BJ (cell line): ENCODE measurements around the gene AMPD1. TPM values are rescaled to one million over a fixed set of nuclear protein-coding genes. Genes with fewer than 3 reads are reported as not detected.

ENCODE experiments used
- CTCF ChIA-PET: fragments of 350-600 bp; formaldehyde crosslinking; extraction: SDS; loops from one replicate; lab custom pipeline; 2021; ENCODE audit warnings: antibody characterized with exemption, inconsistent platforms; lab: Yijun Ruan, JAX
- POLR2A ChIA-PET: fragments of 300-600 bp; sonication (Branson Sonifier 250); formaldehyde crosslinking; extraction: SDS; loops from one replicate; lab custom pipeline; 2021; ENCODE audit warnings: antibody characterized with exemption; lab: Charles Lee
- DNase-seq: peaks from one replicate; pipeline ENCODE4 v3.0.0-alpha.2; 2011; ENCODE audit warnings: low read depth
- H3K27me3 ChIP-seq: 2 replicates; pipeline ENCODE4 v1.6.0; 2011; ENCODE audit warnings: low read length; ENCODE audit not compliant: control insufficient read depth, insufficient read depth
- H3K36me3 ChIP-seq: 2 replicates; pipeline ENCODE4 v1.5.1; 2011; ENCODE audit warnings: low read length; ENCODE audit not compliant: control insufficient read depth, insufficient read depth
- H3K4me3 ChIP-seq: 2 replicates; pipeline ENCODE4 v1.5.1; 2011; ENCODE audit warnings: low read depth, mild to moderate bottlenecking, control low read depth, low read length
- polyA plus RNA-seq: library from polyadenylated mRNA; depleted of rRNA; stranded (reverse); fragments of >200 nt; gene quantifications from 2 replicates; pipeline ENCODE4 v1.2.3, GENCODE V29; 2011
- TF ChIP-seq, protein P1 (sequence below): IDR thresholded peaks from 2 replicates; pipeline ENCODE4 v1.5.1; 2011; ENCODE audit warnings: low read depth, mild to moderate bottlenecking, control low read depth, inconsistent platforms, low read length, moderate library complexity; ENCODE audit not compliant: insufficient read depth

Gene AMPD1
- polyA plus RNA-seq, 1 experiment: not detected

DNA sequence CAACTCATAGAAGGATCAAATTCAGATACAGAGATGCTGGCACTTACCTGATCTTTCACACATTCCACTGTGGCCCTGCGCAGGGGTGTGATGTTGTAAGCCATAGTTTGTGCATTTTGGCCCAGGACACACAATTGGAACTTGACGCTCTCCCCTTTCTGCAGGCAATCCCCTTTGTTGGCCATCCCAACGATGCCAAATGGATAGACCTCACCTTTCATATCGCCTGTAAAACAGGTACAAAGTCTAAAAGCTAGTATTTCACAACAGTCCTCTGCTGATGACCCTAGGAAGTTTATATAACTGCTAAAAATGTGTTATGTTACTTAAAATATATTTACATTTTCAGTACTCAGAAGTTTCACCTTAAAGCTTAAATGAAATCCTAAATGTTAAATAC, 25.1 kb upstream of the AMPD1 start:
- CTCF ChIA-PET: interaction anchor here (1.3 kb wide), 1 partner anchor 17 kb away, joined by 7 read pairs; no protein-coding TSS in a partner anchor
- H3K4me3 ChIP-seq: no peak overlapping the region
- DNase-seq: no peak
- no peaks in the 10 kb centered on the region for H3K27me3 ChIP-seq
- peaks cover 13% of the 10 kb centered on the region for H3K36me3 ChIP-seq
- POLR2A ChIA-PET: no interaction called here
- TF ChIP-seq, protein P1, sequence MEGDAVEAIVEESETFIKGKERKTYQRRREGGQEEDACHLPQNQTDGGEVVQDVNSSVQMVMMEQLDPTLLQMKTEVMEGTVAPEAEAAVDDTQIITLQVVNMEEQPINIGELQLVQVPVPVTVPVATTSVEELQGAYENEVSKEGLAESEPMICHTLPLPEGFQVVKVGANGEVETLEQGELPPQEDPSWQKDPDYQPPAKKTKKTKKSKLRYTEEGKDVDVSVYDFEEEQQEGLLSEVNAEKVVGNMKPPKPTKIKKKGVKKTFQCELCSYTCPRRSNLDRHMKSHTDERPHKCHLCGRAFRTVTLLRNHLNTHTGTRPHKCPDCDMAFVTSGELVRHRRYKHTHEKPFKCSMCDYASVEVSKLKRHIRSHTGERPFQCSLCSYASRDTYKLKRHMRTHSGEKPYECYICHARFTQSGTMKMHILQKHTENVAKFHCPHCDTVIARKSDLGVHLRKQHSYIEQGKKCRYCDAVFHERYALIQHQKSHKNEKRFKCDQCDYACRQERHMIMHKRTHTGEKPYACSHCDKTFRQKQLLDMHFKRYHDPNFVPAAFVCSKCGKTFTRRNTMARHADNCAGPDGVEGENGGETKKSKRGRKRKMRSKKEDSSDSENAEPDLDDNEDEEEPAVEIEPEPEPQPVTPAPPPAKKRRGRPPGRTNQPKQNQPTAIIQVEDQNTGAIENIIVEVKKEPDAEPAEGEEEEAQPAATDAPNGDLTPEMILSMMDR: no peak

GRCh38 chr1:114719424-114719787, 24.1 kb upstream of the AMPD1 start:
- H3K27me3 ChIP-seq: no peaks in the 10 kb centered on the region
- H3K4me3 ChIP-seq: no peak overlapping the region
- ChIA-PET CTCF (interaction anchor here (1.1 to 1.3 kb wide), 2 partner anchors 18 to 26 kb away, joined by 3 to 7 read pairs; no protein-coding TSS in a partner anchor), POLR2A (no interaction called here)
- peaks cover 13% of the 10 kb centered on the region for H3K36me3 ChIP-seq
- no peak for DNase-seq
- TF ChIP-seq, protein P1: no peak

DNA sequence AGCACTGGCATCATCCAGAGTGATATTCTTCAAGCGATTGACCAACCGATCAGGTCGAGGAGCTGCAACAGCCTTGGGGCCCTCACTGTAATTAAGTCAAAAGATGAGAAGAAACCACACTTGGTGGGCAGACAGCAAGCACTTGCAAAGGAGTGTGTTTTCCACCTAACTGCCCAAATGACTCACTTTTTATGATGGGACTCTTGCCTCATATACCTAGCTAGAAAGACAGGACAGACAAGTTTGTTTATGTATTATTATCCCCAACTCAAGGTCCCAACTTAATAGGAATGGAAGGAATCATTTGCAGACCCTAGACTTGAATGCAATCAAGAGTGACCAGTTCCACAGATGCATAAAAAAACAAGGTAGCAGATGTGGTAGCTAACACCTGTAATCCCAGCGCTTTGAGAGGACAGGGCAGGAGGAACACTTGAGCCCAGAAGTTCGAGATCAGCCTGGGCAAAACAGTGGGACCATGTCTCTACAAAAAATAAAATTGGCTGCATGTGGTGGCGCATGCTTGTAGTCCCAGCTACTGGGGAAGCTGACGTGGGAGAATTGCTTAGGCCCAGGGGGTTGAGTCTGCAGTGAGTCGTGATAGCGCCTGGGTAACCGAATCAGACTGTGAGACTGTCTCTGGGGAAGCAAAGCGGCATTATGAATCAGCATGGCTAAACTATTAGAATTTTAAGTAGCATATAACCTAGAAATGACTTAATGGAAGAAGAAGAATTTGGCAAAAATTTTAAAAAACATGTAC, 23.5 kb upstream of the AMPD1 start:
- CTCF ChIA-PET: interaction anchor here (1.1 kb wide), 1 partner anchor 25 kb away, joined by 3 read pairs; no protein-coding TSS in a partner anchor
- POLR2A ChIA-PET: no interaction called here

DNA sequence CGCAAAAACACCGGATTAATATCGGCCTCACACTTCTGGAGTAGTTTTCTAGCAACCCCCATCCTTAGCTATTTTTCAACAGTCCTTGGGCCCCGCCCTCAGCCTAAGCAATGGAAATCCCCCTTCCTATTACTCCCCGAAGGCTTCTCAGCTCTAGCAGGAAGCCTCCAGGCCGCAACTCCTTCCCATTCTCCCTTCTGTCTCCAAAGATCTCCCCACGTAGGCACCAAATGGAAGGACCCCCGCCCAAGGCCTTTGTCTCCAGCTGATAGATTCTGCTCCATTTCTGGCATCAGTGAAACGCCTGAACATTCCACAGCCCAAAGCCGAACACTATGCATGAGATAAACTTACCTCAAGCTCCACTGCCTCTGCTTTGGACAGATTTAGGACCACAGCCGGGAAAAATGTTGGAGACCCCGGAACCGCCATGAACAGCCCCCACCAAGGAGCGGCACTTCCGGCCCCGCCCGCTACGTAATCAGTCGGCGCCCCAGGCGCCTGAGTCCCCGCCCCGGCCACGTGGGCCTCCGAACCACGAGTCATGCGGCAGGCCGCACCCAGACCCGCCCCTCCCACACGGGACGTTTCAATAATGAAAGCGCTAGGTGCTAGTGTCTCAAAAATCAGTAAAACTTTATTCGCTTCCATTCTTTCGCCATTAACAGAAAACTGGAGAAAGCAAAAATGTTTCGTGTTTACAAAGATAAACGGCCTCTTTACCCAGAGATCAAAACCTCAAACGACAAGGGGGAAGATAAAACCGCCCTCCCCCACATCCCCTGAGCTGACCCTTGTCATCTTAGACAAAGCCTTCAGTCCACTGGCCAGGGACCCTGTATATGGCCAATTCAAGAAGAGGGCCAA, 21.2 kb upstream of the AMPD1 start, which contains the start of gene NRAS:
Gene NRAS, minus strand, starts transcription at position 468 of the 867 bp plus-strand sequence. CDS start 611 bp downstream, outside the sequence.
- Histone ChIP-seq H3K4me3 (peak within 1 kb of the TSS; percentile 84), H3K27me3 (no peaks in the 10 kb centered on the region), H3K36me3 (peaks cover 20% of the 10 kb centered on the region)
- ChIA-PET POLR2A (no interaction called here), CTCF (interaction anchor here (0.8 to 1.7 kb wide), 4 partner anchors 9 to 370 kb away, joined by 3 to 5 read pairs (median 4); no protein-coding TSS in a partner anchor)
- TF ChIP-seq, protein P1: no peak
- DNase-seq: peak; percentile 43

More for the DNA sequence above, 23.5 kb upstream of the AMPD1 start:
- TF ChIP-seq, protein P1: no peak
- Histone ChIP-seq H3K36me3 (peaks cover 13% of the 10 kb centered on the region), H3K27me3 (no peaks in the 10 kb centered on the region), H3K4me3 (no peak overlapping the region)
- DNase-seq: no peak

DNA sequence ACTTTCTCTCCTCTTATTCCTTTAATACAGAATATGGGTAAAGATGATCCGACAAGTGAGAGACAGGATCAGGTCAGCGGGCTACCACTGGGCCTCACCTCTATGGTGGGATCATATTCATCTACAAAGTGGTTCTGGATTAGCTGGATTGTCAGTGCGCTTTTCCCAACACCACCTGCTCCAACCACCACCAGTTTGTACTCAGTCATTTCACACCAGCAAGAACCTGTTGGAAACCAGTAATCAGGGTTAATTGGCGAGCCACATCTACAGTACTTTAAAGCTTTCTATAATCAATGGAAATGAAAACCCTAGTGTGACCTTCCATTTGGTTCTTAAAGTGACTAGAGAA, 20.6 kb upstream of the AMPD1 start:
- POLR2A ChIA-PET: no interaction called here
- TF ChIP-seq, protein P1: no peak
- CTCF ChIA-PET: interaction anchor here (0.8 to 1.7 kb wide), 4 partner anchors 9 to 370 kb away, joined by 3 to 5 read pairs (median 4); no protein-coding TSS in a partner anchor
- Histone ChIP-seq H3K36me3 (peaks cover 21% of the 10 kb centered on the region), H3K4me3 (peak overlapping the region; percentile 84), H3K27me3 (no peaks in the 10 kb centered on the region)
- DNase-seq: no peak
